ENCODE data around the gene PGS1.

GRCh38 chr17:78346605-78347250, 31.7 kb upstream of the PGS1 start:
- no peak for TF ChIP-seq POLR2AphosphoS5 (IDR thresholded peaks at IDR 0.05)
- TF ChIP-seq POLR2A (IDR thresholded peaks at IDR 0.05), result no peak

Data from prostate gland (tissue), 1 donor.